ENCODE results near the gene LCP2. TPM values are rescaled to one million over a fixed set of nuclear protein-coding genes. Genes with fewer than 3 reads are reported as not detected.

LCP2 gene
- total RNA-seq, 1 donor from 2014 or later: not detected

DNA sequence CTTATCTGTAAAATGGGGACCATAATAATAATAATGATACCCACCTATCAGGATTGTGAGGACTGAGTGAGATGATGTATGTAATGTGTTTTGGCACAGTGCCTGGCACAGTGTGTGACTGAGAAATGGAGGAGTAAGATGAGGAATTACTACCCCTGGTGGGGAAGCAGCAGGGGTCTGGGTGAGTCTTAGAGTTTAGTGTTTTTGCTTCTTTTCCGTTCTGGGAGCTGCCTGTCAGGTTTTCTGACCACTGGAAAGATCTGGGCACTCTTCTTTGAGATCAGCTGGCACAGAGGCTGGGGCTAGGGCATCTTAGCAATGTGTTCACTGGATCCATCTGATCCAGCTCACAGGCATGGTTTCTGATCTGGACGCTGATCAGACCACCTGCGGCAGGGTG lies 8.5 kb downstream of the LCP2 start:
- Mint-ChIP-seq H3K27me3 (peaks cover 21% of the 10 kb centered on the region), H3K27ac (no peak overlapping the region), H3K4me3 (no peak overlapping the region), H3K36me3 (peaks cover 3% of the 10 kb centered on the region), H3K9me3 (peaks cover 5% of the 10 kb centered on the region), H3K4me1 (ENCODE audit: unreplicated experiment) (no peaks in the 10 kb centered on the region)
- TF ChIP-seq, protein P1, sequence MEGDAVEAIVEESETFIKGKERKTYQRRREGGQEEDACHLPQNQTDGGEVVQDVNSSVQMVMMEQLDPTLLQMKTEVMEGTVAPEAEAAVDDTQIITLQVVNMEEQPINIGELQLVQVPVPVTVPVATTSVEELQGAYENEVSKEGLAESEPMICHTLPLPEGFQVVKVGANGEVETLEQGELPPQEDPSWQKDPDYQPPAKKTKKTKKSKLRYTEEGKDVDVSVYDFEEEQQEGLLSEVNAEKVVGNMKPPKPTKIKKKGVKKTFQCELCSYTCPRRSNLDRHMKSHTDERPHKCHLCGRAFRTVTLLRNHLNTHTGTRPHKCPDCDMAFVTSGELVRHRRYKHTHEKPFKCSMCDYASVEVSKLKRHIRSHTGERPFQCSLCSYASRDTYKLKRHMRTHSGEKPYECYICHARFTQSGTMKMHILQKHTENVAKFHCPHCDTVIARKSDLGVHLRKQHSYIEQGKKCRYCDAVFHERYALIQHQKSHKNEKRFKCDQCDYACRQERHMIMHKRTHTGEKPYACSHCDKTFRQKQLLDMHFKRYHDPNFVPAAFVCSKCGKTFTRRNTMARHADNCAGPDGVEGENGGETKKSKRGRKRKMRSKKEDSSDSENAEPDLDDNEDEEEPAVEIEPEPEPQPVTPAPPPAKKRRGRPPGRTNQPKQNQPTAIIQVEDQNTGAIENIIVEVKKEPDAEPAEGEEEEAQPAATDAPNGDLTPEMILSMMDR (conservative IDR thresholded peaks at IDR 0.05): no peak
- DNase-seq (ENCODE audit: extremely low spot score, unreplicated experiment): no peak

DNA sequence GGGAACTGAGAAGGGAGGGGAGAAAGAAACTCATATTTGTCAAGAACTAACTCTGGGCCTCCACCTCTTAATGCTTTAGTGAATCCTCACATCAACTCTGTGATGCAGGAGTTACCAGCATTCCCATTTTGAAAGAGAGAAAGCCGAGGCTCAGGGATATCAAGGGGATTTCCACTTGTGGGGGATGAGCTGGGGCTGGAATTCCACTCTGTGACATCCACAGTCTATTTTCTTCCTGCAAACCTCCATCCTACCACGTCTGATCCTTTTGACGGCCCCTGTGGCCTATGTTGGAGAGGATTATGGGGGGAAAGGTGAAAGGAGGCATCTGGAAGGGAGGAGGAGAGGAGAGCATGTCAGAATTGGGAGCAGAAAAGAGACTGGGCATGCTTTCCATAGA lies 9.0 kb downstream of the LCP2 start:
- TF ChIP-seq, protein P1 (conservative IDR thresholded peaks at IDR 0.05): no peak
- DNase-seq (ENCODE audit: extremely low spot score, unreplicated experiment): no peak
- H3K4me1 Mint-ChIP-seq (ENCODE audit: unreplicated experiment): no peaks in the 10 kb centered on the region
- H3K4me3 Mint-ChIP-seq: no peak overlapping the region
- H3K9me3 Mint-ChIP-seq: peaks cover 8% of the 10 kb centered on the region
- H3K36me3 Mint-ChIP-seq: peaks cover 3% of the 10 kb centered on the region
- H3K27me3 Mint-ChIP-seq: peaks cover 17% of the 10 kb centered on the region
- no peak overlapping the region for H3K27ac Mint-ChIP-seq

DNA sequence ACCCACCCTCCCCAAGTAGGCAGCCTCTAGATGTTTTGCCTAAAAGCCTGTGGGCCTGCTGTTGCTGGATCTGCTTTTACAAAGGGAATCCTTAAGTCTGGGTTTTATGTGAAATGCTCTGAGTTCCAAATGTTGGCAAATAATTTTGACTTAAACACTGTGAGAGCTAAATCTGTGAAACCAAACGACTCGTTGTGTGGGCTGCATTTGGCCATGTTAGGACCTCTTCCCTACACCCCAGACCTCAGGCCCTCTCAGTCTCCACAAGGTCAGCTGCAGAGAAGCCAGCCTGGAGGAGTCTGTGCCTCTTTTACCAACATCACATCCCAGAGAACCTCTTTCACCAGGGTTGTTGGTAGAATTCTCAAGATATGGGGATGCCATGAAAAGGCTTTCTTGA lies 9.4 kb downstream of the LCP2 start:
- TF ChIP-seq, protein P1 (conservative IDR thresholded peaks at IDR 0.05): no peak
- no peak overlapping the region for H3K27ac Mint-ChIP-seq
- peaks cover 19% of the 10 kb centered on the region for H3K27me3 Mint-ChIP-seq
- H3K36me3 Mint-ChIP-seq: peaks cover 3% of the 10 kb centered on the region
- no peak for DNase-seq (ENCODE audit: extremely low spot score, unreplicated experiment)
- no peak overlapping the region for H3K4me3 Mint-ChIP-seq
- H3K9me3 Mint-ChIP-seq: peaks cover 11% of the 10 kb centered on the region
- no peaks in the 10 kb centered on the region for H3K4me1 Mint-ChIP-seq (ENCODE audit: unreplicated experiment)

DNA sequence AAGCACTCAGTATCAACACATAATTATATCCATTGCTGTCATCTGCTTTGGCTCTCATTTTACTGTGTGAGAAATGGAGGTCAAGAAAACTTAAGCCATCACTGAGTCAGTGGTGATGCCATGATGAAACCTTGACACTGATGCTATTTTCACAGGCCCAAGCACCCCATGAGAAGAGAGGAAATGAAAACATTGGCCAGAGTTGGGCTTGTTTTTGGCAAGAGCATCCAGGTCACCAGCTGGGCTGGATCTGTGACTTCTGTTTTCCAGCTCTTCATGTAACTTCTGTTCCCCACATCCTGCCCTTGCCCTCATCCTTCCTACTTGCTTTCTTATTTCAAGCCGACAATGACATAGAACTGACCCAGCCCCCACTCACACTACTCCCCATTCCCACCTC lies 10.0 kb downstream of the LCP2 start:
- Mint-ChIP-seq H3K27me3 (peaks cover 22% of the 10 kb centered on the region), H3K36me3 (peaks cover 3% of the 10 kb centered on the region), H3K4me1 (ENCODE audit: unreplicated experiment) (no peaks in the 10 kb centered on the region), H3K9me3 (peaks cover 11% of the 10 kb centered on the region), H3K4me3 (no peak overlapping the region), H3K27ac (no peak overlapping the region)
- no peak for DNase-seq (ENCODE audit: extremely low spot score, unreplicated experiment)
- TF ChIP-seq, protein P1 (conservative IDR thresholded peaks at IDR 0.05): no peak

DNA sequence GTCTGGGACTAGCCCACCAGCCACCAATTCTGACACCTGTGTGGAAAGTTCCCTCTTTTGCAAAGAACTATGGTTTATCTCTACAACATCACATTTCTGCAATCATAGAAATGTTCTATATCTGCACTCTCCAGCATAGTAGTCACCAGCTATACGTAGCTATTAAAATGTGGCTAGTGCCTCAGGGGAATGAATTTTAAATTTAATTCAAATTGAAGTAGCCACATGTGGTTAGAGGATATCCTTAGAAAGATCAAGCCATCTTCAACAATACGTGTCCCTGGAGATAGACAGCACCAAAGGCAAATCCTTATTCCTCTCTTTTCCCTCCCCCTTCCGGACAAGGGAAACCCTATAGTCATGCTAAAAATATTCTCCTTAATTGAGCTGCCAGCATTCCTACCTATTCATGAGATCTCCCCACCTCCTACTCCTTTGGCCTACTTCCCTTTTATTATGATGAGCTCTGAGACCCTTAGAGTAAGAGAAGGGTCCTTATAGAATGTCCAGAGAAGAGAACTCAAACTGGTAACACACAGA lies 11.1 kb downstream of the LCP2 start:
- no peak for DNase-seq (ENCODE audit: extremely low spot score, unreplicated experiment)
- H3K36me3 Mint-ChIP-seq: peaks cover 3% of the 10 kb centered on the region
- no peak overlapping the region for H3K4me3 Mint-ChIP-seq
- H3K27me3 Mint-ChIP-seq: peaks cover 18% of the 10 kb centered on the region
- TF ChIP-seq, protein P1 (conservative IDR thresholded peaks at IDR 0.05): no peak
- H3K9me3 Mint-ChIP-seq: peaks cover 11% of the 10 kb centered on the region
- no peak overlapping the region for H3K27ac Mint-ChIP-seq
- no peaks in the 10 kb centered on the region for H3K4me1 Mint-ChIP-seq (ENCODE audit: unreplicated experiment)

DNA sequence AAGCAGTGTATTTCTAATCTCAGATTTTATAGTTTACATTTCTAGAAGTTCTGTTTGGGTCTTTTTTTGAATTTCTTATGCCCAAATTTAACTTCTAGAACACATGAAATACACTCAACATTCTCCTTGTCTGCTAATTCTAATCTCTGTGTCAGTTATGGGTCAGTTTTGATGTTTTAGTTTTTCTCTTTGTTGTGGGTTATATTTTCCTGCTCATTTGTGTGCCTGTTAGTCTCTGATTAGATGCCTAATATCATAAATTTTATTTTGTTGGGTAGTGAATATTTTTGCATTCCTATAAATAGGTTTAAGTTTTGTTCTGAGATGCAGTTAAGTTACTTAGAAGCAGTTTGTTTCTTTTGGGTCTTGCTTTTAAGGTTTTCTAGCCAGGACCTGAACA lies 12.4 kb downstream of the LCP2 start:
- peaks cover 19% of the 10 kb centered on the region for H3K27me3 Mint-ChIP-seq
- H3K9me3 Mint-ChIP-seq: peaks cover 11% of the 10 kb centered on the region
- no peak overlapping the region for H3K27ac Mint-ChIP-seq
- H3K36me3 Mint-ChIP-seq: no peaks in the 10 kb centered on the region
- no peak overlapping the region for H3K4me3 Mint-ChIP-seq
- no peak for DNase-seq (ENCODE audit: extremely low spot score, unreplicated experiment)
- TF ChIP-seq, protein P1 (conservative IDR thresholded peaks at IDR 0.05): no peak
- no peaks in the 10 kb centered on the region for H3K4me1 Mint-ChIP-seq (ENCODE audit: unreplicated experiment)

Data from type B pancreatic cell (in vitro differentiated cells).